HG03103 (cell line): ENCODE measurements around the gene TECR.
"Not testable (repeated sequence)": the region's sequence is repeated elsewhere in the genome, so short reads cannot be mapped to it uniquely, and the experiment has no call there.

Source experiments
- ATAC-seq: cut with Tn5 transposase; IDR thresholded peaks from one replicate; pipeline ENCODE4 v1.9.1; 2021; ENCODE audit warnings: low read depth; ENCODE audit not compliant: unreplicated experiment

Gene TECR

DNA sequence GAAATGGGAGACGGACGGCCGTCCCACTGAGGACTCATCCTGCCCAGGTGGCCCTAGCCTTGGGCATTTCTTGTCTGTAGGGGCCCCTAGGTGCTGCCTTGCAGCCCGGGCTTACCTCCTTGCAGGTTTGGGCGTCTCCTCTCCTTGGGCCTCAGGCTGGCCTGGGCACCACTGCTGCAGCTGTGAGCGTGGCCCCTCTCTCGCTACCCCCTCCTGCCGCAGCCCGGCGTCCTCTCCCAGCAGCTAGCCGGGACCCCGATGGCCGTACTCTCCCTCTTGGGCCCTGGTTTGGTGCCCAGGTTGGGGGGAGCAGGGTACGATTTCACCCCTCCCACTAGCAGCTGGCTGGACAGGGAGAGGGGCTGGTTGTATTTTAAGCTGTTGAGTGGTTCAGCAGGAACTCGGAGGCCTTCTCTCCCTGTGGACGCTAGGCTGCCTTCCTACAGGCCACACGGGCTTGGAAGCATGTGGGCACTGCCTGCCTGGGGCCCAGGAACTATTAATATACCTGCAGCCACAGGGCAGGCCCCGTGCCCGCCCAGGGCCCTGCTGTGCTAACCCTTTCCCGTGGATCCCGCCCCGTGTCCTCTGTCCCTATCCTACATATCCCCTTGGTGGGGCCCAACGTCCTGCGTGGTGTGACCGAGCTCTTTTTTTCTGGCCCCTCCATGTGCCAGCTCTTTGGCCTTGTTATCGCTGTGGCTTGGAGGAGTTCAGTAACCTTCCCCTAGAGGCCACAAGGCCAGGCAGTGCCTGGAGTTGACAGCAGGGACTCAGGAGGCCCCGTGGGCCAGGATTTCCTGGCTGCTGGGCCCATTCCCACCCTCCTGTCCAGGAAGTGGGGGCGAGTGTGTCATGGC, 30.8 kb downstream of the TECR start:
- no peak for ATAC-seq

GRCh38 chr19:14560776-14561108, 31.3 kb downstream of the TECR start:
- no peak for ATAC-seq

DNA sequence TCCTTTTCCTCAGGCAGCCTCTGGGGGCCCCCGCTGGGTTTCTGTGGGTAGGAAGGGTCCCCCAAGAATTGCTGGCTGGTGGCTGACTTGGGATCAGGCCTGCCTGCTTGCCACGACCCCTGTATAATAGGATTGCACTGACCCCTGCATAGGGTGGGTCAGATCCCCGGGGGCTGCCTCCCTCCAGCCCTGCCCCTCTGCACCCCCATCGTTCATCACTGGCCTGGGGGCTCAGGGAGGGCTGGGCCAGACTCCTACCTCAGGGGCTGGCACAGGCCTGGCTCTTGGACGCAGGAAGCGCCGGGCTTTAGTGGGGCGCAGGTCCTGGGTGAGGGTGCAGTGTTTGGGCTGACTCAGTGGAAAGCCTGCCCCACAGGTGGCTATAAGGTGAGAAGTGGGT, 31.9 kb downstream of the TECR start:
- no peak for ATAC-seq

- ATAC-seq, result no peak
Measured at GRCh38 chr19:14561847-14562351, 32.5 kb downstream of the TECR start.

- no peak for ATAC-seq
Measured at GRCh38 chr19:14562660-14563589, 33.5 kb downstream of the TECR start.

DNA sequence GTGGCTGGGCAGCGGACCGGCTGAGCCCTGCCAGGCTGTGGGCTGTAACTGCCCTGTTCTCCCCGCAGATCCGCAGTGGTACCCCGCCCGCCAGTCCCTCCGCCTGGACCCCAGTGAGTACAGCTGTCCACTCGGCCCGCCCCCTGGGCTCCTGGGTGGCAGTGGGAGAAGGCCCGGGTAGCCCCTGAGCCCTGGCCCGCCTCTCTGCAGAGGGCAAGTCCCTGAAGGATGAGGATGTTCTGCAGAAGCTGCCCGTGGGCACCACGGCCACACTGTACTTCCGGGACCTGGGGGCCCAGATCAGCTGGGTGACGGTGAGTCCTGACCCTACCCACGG, 34.2 kb downstream of the TECR start:
- ATAC-seq, result no peak

- no peak for ATAC-seq
Measured at GRCh38 chr19:14563989-14564651, 34.7 kb downstream of the TECR start.

GRCh38 chr19:14564652-14565297, 35.4 kb downstream of the TECR start:
- ATAC-seq, result not testable (repeated sequence)

GRCh38 chr19:14565298-14565679, 35.9 kb downstream of the TECR start:
- ATAC-seq, result no peak

DNA sequence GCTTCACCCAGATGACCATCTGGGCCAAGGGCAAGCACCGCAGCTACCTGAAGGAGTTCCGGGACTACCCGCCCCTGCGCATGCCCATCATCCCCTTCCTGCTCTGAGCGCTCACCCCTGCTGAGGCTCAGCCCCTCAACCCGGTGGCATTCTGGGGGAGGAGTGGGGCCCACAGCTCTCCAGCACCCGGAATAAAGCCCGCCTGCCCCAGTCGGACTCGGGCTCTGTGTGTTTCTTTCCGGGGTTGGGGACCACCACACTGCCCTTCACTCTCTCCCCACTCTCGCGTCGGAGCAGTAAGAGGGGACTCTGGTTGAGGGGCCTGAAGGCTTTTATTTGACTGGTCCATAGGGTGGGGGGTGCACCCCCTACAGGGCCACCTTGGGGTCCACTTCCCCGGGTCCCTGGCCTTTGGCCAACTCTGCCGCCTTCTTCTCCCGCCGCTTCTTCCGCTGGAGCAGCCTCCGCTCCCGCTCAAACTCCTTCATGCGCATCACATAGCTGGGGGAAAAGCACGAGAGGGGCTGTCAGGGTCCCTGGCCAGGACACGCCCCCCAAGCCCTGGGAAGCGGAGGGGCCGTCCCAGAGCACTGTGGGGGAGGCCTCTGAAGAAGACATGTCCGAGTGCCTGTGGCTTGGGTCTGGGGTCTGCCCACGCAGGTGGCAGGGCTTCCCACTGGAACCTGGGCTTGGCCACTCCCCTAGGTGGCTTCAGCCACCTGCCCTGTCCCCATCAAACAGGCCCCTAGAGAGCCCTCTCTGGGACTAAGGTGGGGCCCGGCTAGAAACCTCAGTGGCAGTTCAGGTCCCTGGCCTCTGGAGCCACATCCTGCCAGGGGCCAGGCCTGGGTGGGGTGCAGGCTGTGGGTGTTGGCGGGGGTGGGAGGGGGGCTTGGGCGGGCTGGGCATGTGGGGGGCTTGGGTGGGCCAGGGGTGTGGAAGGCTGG, 36.6 kb downstream of the TECR start:
- ATAC-seq, result no peak

- ATAC-seq, result no peak
Measured at GRCh38 chr19:14566712-14567077, 37.3 kb downstream of the TECR start.

GRCh38 chr19:14567079-14567478, 37.7 kb downstream of the TECR start:
- no peak for ATAC-seq

DNA sequence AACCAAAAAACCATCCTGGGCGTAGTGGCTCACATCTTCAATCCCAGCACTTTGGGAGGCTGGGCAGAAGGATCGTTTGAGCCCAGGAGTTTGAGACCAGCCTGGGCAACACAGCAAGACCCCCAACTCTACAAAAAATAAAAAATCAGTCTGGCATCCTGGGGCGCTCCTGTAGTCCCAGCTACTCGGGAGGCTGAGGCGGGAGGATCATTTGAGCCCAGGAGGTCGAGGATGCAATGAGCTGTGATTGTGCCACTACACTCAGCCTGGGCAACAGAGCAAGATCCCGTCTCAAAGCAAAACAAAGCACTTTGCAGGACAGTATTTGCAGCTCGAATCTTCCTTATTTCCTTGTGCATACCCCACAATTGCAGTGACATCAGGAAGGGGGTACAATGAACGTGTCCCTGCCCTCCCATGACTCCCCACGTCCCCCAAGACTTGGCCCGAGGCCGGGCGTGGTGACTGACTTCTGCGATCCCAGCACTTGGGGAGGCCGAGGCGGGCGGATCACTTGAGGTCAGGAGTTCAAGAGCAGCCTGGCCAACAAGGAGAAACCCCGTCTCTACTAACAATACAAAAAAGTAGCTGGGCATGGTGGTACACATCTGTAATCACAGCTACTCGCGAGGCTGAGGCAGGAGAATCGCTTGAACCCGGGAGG, 41.6 kb downstream of the TECR start:
- no peak for ATAC-seq

GRCh38 chr19:14571695-14572490, 42.5 kb downstream of the TECR start, which contains the start of gene NDUFB7:
TSS of gene NDUFB7 (minus strand) at chr19:14572066. CDS start at chr19:14572000, 66 bp downstream.
- peak; percentile 57 for ATAC-seq

DNA sequence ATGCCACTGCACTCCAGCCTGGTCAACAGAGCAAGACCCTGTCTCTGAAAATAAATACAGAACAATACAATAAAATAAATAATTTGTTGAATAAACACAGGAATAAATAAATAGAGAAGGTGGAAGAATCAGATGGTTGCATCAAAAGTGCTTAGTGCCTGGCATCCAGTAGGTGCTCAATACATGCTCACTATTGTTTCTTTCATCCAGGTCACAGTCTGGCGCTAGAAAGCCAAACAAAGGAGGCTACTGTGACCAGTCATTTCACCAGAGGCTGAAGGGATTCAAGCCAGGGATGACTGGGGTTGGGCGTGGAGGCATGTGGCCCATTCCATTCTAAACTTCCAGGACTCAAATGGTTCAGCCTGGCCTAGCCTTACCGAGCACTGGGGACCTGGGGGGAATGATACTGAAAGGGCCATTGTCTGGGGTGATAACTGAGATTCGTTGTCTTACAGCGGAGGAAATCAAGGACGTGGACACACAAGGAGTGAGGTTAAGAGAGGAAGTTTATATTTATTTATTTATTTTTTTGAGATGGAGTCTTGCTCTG, 46.1 kb downstream of the TECR start:
- ATAC-seq, result no peak

DNA sequence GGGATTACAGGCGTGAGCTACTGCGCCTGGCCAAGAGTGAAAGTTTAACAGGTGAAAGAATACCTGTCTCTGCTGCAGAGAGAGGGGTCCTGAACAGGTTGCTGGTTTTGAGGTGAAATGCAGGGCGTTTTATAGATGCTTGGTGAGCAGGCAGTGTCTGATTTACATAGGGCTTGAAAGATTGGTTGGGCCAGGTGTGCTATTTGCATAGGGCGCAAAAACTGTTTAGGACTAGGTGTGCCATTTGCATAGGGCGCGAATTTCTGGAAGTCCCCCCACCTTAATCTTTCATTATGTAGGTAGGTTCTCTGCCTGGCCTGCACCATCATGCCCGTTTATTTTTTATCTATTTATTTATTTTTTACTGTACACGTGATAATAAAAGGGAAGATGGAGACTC, 47.0 kb downstream of the TECR start:
- ATAC-seq, result no peak

GRCh38 chr19:14577264-14577663, 47.9 kb downstream of the TECR start:
- ATAC-seq, result no peak

GRCh38 chr19:14577885-14578427, 48.6 kb downstream of the TECR start:
- no peak for ATAC-seq
